K562 (cell line): ENCODE data around the gene TRPC4. TPM values are rescaled to one million over a fixed set of nuclear protein-coding genes. Genes with fewer than 3 reads are reported as not detected.

Experiments
- ATAC-seq: fragments of 200-7000 bp; cut with Tn5 transposase; 3 replicates; pipeline ENCODE4 v1.9.1; 2020; ENCODE audit warnings: moderate library complexity
- BruUV-seq: library from RNA; stranded (reverse); fragments of 400-500 nt; replicated peaks from 2 replicates; lab custom pipeline; 2021; lab: Mats Ljungman, UMichigan
- CTCF ChIA-PET: fragments of 300-600 bp; formaldehyde crosslinking; extraction: SDS; loops from one replicate; lab custom pipeline; 2021; ENCODE audit warnings: low intra/inter-chr PET ratio; lab: Yijun Ruan, JAX
- POLR2A ChIA-PET: fragments of 300-600, 350-650 bp; sonication (Branson Sonifier 250); formaldehyde crosslinking; extraction: SDS; loops from one replicate; lab custom pipeline; 2021; ENCODE audit warnings: antibody characterized with exemption, inconsistent platforms; lab: Yijun Ruan, JAX
- DNase-seq, 4 experiments: peaks; one replicate each; pipeline versions ENCODE4 v3.0.0 to v3.0.0-alpha.2; 2011 to 2018; ENCODE audit warnings: low spot score in 3 of 4, mixed read lengths in 3 of 4; ENCODE audit errors: extremely low read depth in 1 of 4
- FAIRE-seq: peaks from 2 replicates; lab custom pipeline; 2011; peaks lifted over from hg19 to GRCh38; lab: Jason Lieb, UNC
- H2AFZ ChIP-seq: 2 replicates; pipeline ENCODE4 v1.6.0; 2011; ENCODE audit warnings: low read depth, low read length, control low read depth, inconsistent platforms
- H3K27ac ChIP-seq: fragments of 200-600 bp; 3 replicates; pipeline ENCODE4 v1.8.0; 2011; ENCODE audit warnings: low read depth, mild to moderate bottlenecking, control low read depth, inconsistent platforms, low read length, moderate library complexity, mixed read lengths; ENCODE audit errors: extremely low read depth
- H3K27me3 ChIP-seq, 2 experiments: fragments of 300-600 bp in 1 of 2; 2 replicates in 1 of 2; 3 replicates in 1 of 2; pipeline versions ENCODE4 v1.6.0 to v1.8.0; 2011; ENCODE audit warnings: inconsistent platforms in 2 of 2, low read length in 2 of 2, mild to moderate bottlenecking in 1 of 2, mixed read lengths in 1 of 2, moderate library complexity in 1 of 2; ENCODE audit not compliant: control insufficient read depth in 2 of 2, insufficient read depth in 2 of 2
- H3K36me3 ChIP-seq: fragments of 300-600 bp; 3 replicates; pipeline ENCODE4 v1.8.0; 2011; ENCODE audit warnings: mild to moderate bottlenecking, low read length, inconsistent platforms; ENCODE audit not compliant: control insufficient read depth, insufficient read depth
- H3K4me1 ChIP-seq, 2 experiments: fragments of 200-600 bp in 1 of 2; replicated peaks in 1 of 2; 2 replicates in 1 of 2; 3 replicates in 1 of 2; pipeline versions ENCODE4 v1.5.1 to v1.8.0; 2011; ENCODE audit warnings: inconsistent platforms in 2 of 2, low read length in 2 of 2, mild to moderate bottlenecking in 1 of 2, mixed read lengths in 1 of 2, moderate library complexity in 1 of 2; ENCODE audit not compliant: control insufficient read depth in 2 of 2, insufficient read depth in 2 of 2
- H3K4me2 ChIP-seq: 2 replicates; pipeline ENCODE4 v1.6.1; 2011; ENCODE audit warnings: low read length, control low read depth, inconsistent platforms, mixed read lengths; ENCODE audit not compliant: insufficient read depth
- H3K4me3 ChIP-seq: fragments of 200-600 bp; sonication (generic), shearing (Covaris generic); 2 replicates; pipeline ENCODE4 v1.5.1; 2016; ENCODE audit warnings: control low read depth, inconsistent platforms
- H3K79me2 ChIP-seq: fragments of 200-600 bp; 3 replicates; pipeline ENCODE4 v1.8.0; 2011; ENCODE audit warnings: low read length, inconsistent platforms; ENCODE audit not compliant: control insufficient read depth, insufficient read depth
- H3K9ac ChIP-seq, 2 experiments: 2 replicates each; pipeline versions ENCODE4 v1.6.0 to v1.6.1; 2011; ENCODE audit warnings: low read depth in 2 of 2, low read length in 2 of 2, control low read depth in 1 of 2, inconsistent platforms in 1 of 2, mild to moderate bottlenecking in 1 of 2, mixed read lengths in 1 of 2; ENCODE audit not compliant: insufficient read depth in 1 of 2
- H3K9me1 ChIP-seq: one replicate; pipeline ENCODE4 v1.6.0; 2011; ENCODE audit warnings: inconsistent platforms, mild to moderate bottlenecking, low read length, moderate library complexity; ENCODE audit not compliant: control insufficient read depth, insufficient read depth
- H3K9me3 ChIP-seq: replicated peaks from 2 replicates; pipeline ENCODE4 v1.5.1; 2011; ENCODE audit warnings: low read depth, low read length, inconsistent platforms; ENCODE audit not compliant: control insufficient read depth, insufficient read depth
- H4K20me1 ChIP-seq: replicated peaks from 2 replicates; pipeline ENCODE4 v1.6.1; 2011; ENCODE audit warnings: low read length, inconsistent platforms, mixed read lengths; ENCODE audit not compliant: control insufficient read depth, insufficient read depth
- FOXP1 ChIP-seq: sonication (generic); formaldehyde crosslinking; IDR thresholded peaks from 2 replicates; pipeline ENCODE4 v1.8.0; 2022; ENCODE audit warnings: mild to moderate bottlenecking, missing genetic modification reagents
- HIVEP1 ChIP-seq: fragments of 250-450 bp; sonication (Bioruptor Pico); IDR thresholded peaks from 2 replicates; pipeline ENCODE4 v1.4.0; 2020; ENCODE audit warnings: mild to moderate bottlenecking
- HOXB6 ChIP-seq: fragments of 250-450 bp; sonication (Bioruptor Pico); IDR thresholded peaks from 2 replicates; pipeline ENCODE4 v1.5.1; 2022; ENCODE audit warnings: mild to moderate bottlenecking, borderline replicate concordance
- HSF4 ChIP-seq: fragments of 250-450 bp; sonication (Bioruptor Pico); IDR thresholded peaks from 2 replicates; pipeline ENCODE4 v2.1.2; 2022; ENCODE audit warnings: mild to moderate bottlenecking, moderate library complexity, borderline replicate concordance
- JUND ChIP-seq, 2 experiments: IDR thresholded peaks; 2 replicates in 1 of 2; 3 replicates in 1 of 2; pipeline ENCODE4 v1.6.1; 2011; ENCODE audit warnings: borderline replicate concordance in 2 of 2, low read depth in 2 of 2, low read length in 2 of 2, improper control_type of control experiment in 1 of 2, missing biosample characterization in 1 of 2, missing genetic modification characterization in 1 of 2, missing genetic modification reagents in 1 of 2
- NBN ChIP-seq: fragments of 450-650 bp; IDR thresholded peaks from 2 replicates; pipeline ENCODE4 v1.6.1; 2016; ENCODE audit warnings: low read depth, mild to moderate bottlenecking
- SIN3A ChIP-seq, 2 experiments: fragments of 150-350 bp in 1 of 2; IDR thresholded peaks; 2 replicates each; pipeline ENCODE4 v1.6.1; 2011 to 2016; ENCODE audit warnings: borderline replicate concordance in 2 of 2, low read depth in 2 of 2, low read length in 2 of 2, mild to moderate bottlenecking in 2 of 2, moderate library complexity in 2 of 2; ENCODE audit not compliant: control insufficient read depth in 1 of 2
- SRSF1 ChIP-seq: fragments of 200-400 bp; formaldehyde crosslinking; IDR thresholded peaks from 2 replicates; pipeline ENCODE4 v1.6.1; 2017; ENCODE audit warnings: mild to moderate bottlenecking, low read depth, low read length, moderate library complexity
- SRSF3 ChIP-seq: fragments of 200-400 bp; formaldehyde crosslinking; IDR thresholded peaks from 2 replicates; pipeline ENCODE4 v1.6.1; 2016; ENCODE audit warnings: mild to moderate bottlenecking, low read length, moderate library complexity; ENCODE audit not compliant: insufficient read depth
- TEAD4 ChIP-seq, 2 experiments: sonication (generic) in 1 of 2; formaldehyde crosslinking in 1 of 2; IDR thresholded peaks; 2 replicates each; pipeline versions ENCODE4 v1.6.1 to v1.8.0; 2012 to 2022; ENCODE audit warnings: borderline replicate concordance in 1 of 2, inconsistent platforms in 1 of 2, low read length in 1 of 2, mild to moderate bottlenecking in 1 of 2, missing genetic modification reagents in 1 of 2
- TFAM ChIP-seq: fragments of 250-450 bp; sonication (Bioruptor Pico); conservative IDR thresholded peaks from 2 replicates; pipeline ENCODE4 v1.5.0; 2021; ENCODE audit warnings: mild to moderate bottlenecking, moderate library complexity
- ZNF589 ChIP-seq: fragments of 200-800 bp; sonication (Bioruptor generic); IDR thresholded peaks from 2 replicates; pipeline ENCODE4 v1.6.1; 2016; ENCODE audit warnings: low read depth, missing genetic modification characterization, missing compliant biosample characterization
- WGBS: fragments of 100-300 bp; shearing (Covaris generic); methylation state at CpG from one replicate; pipeline ENCODE4 v1.1.6; 2016; ENCODE audit warnings: low coverage, mixed read lengths; ENCODE audit not compliant: insufficient coverage; ENCODE audit errors: missing lambda C conversion rate; 5-methylcytosine and 5-hydroxymethylcytosine counted together
- in situ Hi-C: fragments of 300-500 bp; cut with MboI; formaldehyde crosslinking; loops from 4 replicates; pipeline ENCODE4 v1.15.0; 2018; ENCODE audit warnings: inconsistent platforms, mixed read lengths
- intact Hi-C: fragments of 100-400 bp; cut with micrococcal nuclease; formaldehyde crosslinking; loops from 2 replicates; pipeline ENCODE4 v1.14.2; 2022
- polyA plus RNA-seq, 8 experiments: library from polyadenylated mRNA; depleted of rRNA in 4 of 8; stranded (reverse) in 5 of 8; unstranded in 3 of 8; fragments of >200 nt; fragmentation: Nextera tagmentation in 2 of 8; fragmentation: Illumina TruSeq in 1 of 8; extraction: Ambion mirVana in 2 of 8; extraction: Trizol in 1 of 8; gene quantifications; 2 replicates each; pipeline versions ENCODE4 v1.2.1 to v1.2.3, GENCODE V29; 2011 to 2014; ENCODE audit warnings: inconsistent platforms in 1 of 8, missing spikeins in 1 of 8
- total RNA-seq, 7 experiments: library from RNA; depleted of rRNA in 6 of 7; stranded (reverse); fragments of >200 nt in 6 of 7; fragmentation: Illumina TruSeq in 2 of 7; extraction: Trizol in 2 of 7; gene quantifications; 2 replicates each; pipeline versions ENCODE4 v1.2.1 to v1.2.3, GENCODE V29; 2011 to 2021; ENCODE audit warnings: low replicate concordance in 1 of 7

Gene TRPC4
- total and polyA plus RNA-seq, 9 of the 15 experiments (the other 6 are each of a cell fraction or from before 2014, with no cell fraction given): 0.03 to 0.04 TPM; not detected in 7

DNA sequence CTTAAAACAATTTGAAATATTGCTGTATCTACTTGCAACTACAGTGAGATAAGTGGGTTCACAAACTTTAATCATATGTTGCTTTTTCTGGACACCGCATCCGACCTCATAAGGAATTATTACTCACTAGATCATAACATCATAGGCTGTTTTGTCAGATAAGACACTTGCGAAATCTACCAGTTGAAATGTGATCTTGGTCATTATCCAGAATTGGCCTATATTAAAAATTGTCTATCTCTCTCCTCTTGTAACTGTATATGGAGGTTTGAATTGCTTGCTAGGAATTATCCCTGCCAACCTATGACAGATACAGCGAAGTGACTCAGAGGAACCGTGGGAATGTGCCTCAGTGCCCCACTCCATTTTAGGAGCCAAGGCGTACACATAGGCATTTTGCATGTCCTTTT, 154.0 kb downstream of the TRPC4 start:
- no peaks in the 10 kb centered on the region for H3K4me1 ChIP-seq
- TF ChIP-seq TEAD4 (IDR thresholded peaks at IDR 0.05; ENCODE audit: low read length) (peak; percentile 27; the same call in 1 of the 2 replicates), TEAD4 (CRISPR knock-in tag; IDR thresholded peaks at IDR 0.05; ENCODE audit: borderline replicate concordance) (no peak), SRSF3 (no peak), HIVEP1 (CRISPR knock-in tag) (no peak)
- TF ChIP-seq, all 486 proteins: peak for 1
- Histone ChIP-seq H3K79me2 (no peaks in the 10 kb centered on the region), H3K4me2 (no peak overlapping the region), H3K36me3 (no peaks in the 10 kb centered on the region), H3K4me3 (no peak overlapping the region), H3K9ac (no peak overlapping the region), H3K9me1 (no peaks in the 10 kb centered on the region), H3K27ac (no peak overlapping the region; the same call in 2 of the 3 replicates), H2AFZ (no peak overlapping the region), H3K9me3 (no peaks in the 10 kb centered on the region), H3K27me3 (no peaks in the 10 kb centered on the region), H4K20me1 (no peaks in the 10 kb centered on the region)
- no peak for FAIRE-seq
- POLR2A ChIA-PET: no interaction called here
- no peak for ATAC-seq
- CTCF ChIA-PET: no interaction called here
- in situ Hi-C loops (no loop called here), intact Hi-C loops (no loop called here)
- 0% methylated on average over 5 of the region's 6 CpGs for WGBS
- DNase-seq: no peak
- BruUV-seq: no TSS peak

- ChIA-PET POLR2A (no interaction called here), CTCF (no interaction called here)
- in situ Hi-C loops: no loop called here
- Histone ChIP-seq H3K27ac (no peak overlapping the region), H3K79me2 (no peaks in the 10 kb centered on the region), H3K9me3 (no peaks in the 10 kb centered on the region), H3K4me1 (no peaks in the 10 kb centered on the region), H3K27me3 (no peaks in the 10 kb centered on the region), H2AFZ (no peak overlapping the region), H3K36me3 (no peaks in the 10 kb centered on the region), H3K4me2 (no peak overlapping the region), H4K20me1 (no peaks in the 10 kb centered on the region), H3K9ac (no peak overlapping the region), H3K9me1 (no peaks in the 10 kb centered on the region), H3K4me3 (no peak overlapping the region)
- ATAC-seq (no peak), DNase-seq (no peak), FAIRE-seq (no peak)
- no TSS peak for BruUV-seq
- intact Hi-C loops: no loop called here
- TF ChIP-seq NBN (no peak), SRSF1 (no peak), ZNF589 (CRISPR knock-in tag) (no peak), TFAM (CRISPR knock-in tag) (no peak), FOXP1 (CRISPR knock-in tag) (no peak), HSF4 (CRISPR knock-in tag) (no peak), HOXB6 (CRISPR knock-in tag) (no peak), JUND (IDR thresholded peaks at IDR 0.05; ENCODE audit: borderline replicate concordance, low read depth, low read length) (no peak), JUND (tag; IDR thresholded peaks at IDR 0.05; ENCODE audit: borderline replicate concordance, low read depth, low read length) (no peak), SIN3A (IDR thresholded peaks at IDR 0.05; ENCODE audit: borderline replicate concordance in 2 of 2, control insufficient read depth in 1 of 2, low read depth in 2 of 2, low read length in 2 of 2) (no peak)
Observed at GRCh38 chr13:37709318-37709717, 160.3 kb downstream of the TRPC4 start.
